Measurements from ENCODE around the gene GANC. TPM values are rescaled to one million over a fixed set of nuclear protein-coding genes. Genes with fewer than 3 reads are reported as not detected.

The GANC gene
- polyA plus RNA-seq, 2 of the 4 experiments (the other 2 are of a cell fraction): 8.0 to 9.4 TPM

DNA sequence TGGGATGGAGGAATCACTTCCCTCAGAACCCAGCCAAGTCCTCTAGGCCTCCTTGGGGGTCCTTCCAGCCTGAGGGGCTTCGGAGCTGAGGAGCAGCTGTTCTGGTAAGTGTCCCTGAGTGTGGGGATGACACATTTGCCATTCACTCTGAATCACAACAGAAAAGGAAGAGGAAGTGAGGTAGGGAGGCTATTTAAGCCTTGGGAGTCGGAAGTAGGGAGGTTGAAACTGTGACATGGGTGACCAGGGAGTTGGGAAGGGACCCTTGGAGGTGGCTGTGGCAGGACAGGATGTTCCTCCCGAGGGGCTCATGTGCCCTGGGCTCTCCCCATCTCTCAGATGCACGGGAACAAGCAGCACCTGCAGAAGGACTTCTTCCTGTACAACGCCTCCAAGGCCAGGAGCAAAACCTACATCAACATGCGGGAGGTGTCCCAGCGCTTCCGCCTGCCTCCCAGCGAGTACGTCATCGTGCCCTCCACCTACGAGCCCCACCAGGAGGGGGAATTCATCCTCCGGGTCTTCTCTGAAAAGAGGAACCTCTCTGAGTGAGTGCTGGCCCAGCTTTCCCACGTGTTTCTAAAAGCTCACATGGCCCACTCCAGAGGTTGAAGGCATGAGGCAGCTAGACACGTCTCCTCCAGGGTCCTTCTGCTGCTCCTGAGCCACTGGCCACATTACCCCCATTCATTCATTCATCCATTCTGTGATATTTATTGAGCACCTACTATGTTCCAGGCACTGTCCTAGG lies 129.6 kb downstream of the GANC start:
- DNase-seq (ENCODE audit: low read depth in 1 of 2, low spot score in 1 of 2) (no peak), ATAC-seq (no peak), FAIRE-seq (no peak)
- no peak for TF ChIP-seq ZC3H11A (IDR thresholded peaks at IDR 0.05)
- TF ChIP-seq, protein P1, sequence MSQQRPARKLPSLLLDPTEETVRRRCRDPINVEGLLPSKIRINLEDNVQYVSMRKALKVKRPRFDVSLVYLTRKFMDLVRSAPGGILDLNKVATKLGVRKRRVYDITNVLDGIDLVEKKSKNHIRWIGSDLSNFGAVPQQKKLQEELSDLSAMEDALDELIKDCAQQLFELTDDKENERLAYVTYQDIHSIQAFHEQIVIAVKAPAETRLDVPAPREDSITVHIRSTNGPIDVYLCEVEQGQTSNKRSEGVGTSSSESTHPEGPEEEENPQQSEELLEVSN (IDR thresholded peaks at IDR 0.05; ENCODE audit: borderline replicate concordance, low read depth): no peak
- TF ChIP-seq, protein P2, sequence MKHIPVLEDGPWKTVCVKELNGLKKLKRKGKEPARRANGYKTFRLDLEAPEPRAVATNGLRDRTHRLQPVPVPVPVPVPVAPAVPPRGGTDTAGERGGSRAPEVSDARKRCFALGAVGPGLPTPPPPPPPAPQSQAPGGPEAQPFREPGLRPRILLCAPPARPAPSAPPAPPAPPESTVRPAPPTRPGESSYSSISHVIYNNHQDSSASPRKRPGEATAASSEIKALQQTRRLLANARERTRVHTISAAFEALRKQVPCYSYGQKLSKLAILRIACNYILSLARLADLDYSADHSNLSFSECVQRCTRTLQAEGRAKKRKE (CRISPR knock-in tag; IDR thresholded peaks at IDR 0.05; ENCODE audit: low read depth): no peak
- TF ChIP-seq EP300 (IDR thresholded peaks at IDR 0.05): no peak
- TF ChIP-seq ESRRA (IDR thresholded peaks at IDR 0.05; ENCODE audit: borderline replicate concordance, low read length): no peak
- Histone ChIP-seq H3K4me3 (no peak overlapping the region), H3K27ac (no peak overlapping the region), H3K9me3 (no peaks in the 10 kb centered on the region), H3K4me2 (no peak overlapping the region), H3K4me1 (no peaks in the 10 kb centered on the region)
- POLR2A ChIA-PET: no interaction called here
- CTCF ChIA-PET: no interaction called here
- WGBS (ENCODE audit: missing lambda C conversion rate): 66% methylated on average over 14 of the region's 15 CpGs

DNA sequence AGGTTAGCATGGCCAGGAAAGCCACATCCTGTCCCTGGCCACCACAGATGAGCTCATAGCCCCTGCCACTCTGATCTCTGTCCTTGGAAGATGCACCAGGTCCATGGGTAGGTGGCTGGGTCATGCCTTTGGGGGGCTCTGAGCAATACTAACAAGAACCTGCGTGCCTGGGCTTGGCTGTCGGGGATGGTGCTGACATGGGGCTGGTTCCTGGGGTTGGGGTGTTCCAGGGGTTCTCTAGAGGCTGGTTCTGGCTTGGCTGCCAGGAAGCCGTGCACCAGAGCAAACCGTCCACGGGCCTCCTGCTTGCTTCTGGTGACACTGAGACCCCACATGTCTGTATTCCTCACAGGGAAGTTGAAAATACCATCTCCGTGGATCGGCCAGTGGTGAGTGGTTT lies 130.4 kb downstream of the GANC start:
- TF ChIP-seq NPAS2 (CRISPR knock-in tag; IDR thresholded peaks at IDR 0.05; ENCODE audit: borderline replicate concordance) (no peak), SREBF2 (IDR thresholded peaks at IDR 0.05) (no peak), RCOR1 (IDR thresholded peaks at IDR 0.05; ENCODE audit: low read depth, low read length) (no peak), NR3C1 (IDR thresholded peaks at IDR 0.05) (no peak), HEYL (CRISPR knock-in tag; IDR thresholded peaks at IDR 0.05) (no peak), FOXS1 (CRISPR knock-in tag; IDR thresholded peaks at IDR 0.05) (no peak), CBX2 (IDR thresholded peaks at IDR 0.05; ENCODE audit: borderline replicate concordance, low read depth) (no peak), CHD2 (IDR thresholded peaks at IDR 0.05; ENCODE audit: low read length, partially characterized antibody) (no peak), ZSCAN20 (CRISPR knock-in tag; IDR thresholded peaks at IDR 0.05) (no peak), NFE2L2 (conservative IDR thresholded peaks at IDR 0.05; ENCODE audit: low read length) (no peak), RFX5 (IDR thresholded peaks at IDR 0.05) (no peak), SMC3 (IDR thresholded peaks at IDR 0.05) (no peak)
- TF ChIP-seq, protein P3, sequence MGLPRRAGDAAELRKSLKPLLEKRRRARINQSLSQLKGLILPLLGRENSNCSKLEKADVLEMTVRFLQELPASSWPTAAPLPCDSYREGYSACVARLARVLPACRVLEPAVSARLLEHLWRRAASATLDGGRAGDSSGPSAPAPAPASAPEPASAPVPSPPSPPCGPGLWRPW (IDR thresholded peaks at IDR 0.05): no peak
- TF ChIP-seq, protein P4, sequence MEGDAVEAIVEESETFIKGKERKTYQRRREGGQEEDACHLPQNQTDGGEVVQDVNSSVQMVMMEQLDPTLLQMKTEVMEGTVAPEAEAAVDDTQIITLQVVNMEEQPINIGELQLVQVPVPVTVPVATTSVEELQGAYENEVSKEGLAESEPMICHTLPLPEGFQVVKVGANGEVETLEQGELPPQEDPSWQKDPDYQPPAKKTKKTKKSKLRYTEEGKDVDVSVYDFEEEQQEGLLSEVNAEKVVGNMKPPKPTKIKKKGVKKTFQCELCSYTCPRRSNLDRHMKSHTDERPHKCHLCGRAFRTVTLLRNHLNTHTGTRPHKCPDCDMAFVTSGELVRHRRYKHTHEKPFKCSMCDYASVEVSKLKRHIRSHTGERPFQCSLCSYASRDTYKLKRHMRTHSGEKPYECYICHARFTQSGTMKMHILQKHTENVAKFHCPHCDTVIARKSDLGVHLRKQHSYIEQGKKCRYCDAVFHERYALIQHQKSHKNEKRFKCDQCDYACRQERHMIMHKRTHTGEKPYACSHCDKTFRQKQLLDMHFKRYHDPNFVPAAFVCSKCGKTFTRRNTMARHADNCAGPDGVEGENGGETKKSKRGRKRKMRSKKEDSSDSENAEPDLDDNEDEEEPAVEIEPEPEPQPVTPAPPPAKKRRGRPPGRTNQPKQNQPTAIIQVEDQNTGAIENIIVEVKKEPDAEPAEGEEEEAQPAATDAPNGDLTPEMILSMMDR (IDR thresholded peaks at IDR 0.05): no peak
- ChIA-PET POLR2A (no interaction called here), CTCF (no interaction called here)
- no peak for ATAC-seq
- no peak for FAIRE-seq
- Histone ChIP-seq H3K4me3 (no peak overlapping the region), H3K9me3 (no peaks in the 10 kb centered on the region), H3K4me1 (no peaks in the 10 kb centered on the region), H3K27ac (no peak overlapping the region), H3K4me2 (no peak overlapping the region)
- WGBS (ENCODE audit: missing lambda C conversion rate): 54% methylated on average over 4 of the region's 7 CpGs
- no peak for DNase-seq (ENCODE audit: low read depth in 1 of 2, low spot score in 1 of 2)

DNA sequence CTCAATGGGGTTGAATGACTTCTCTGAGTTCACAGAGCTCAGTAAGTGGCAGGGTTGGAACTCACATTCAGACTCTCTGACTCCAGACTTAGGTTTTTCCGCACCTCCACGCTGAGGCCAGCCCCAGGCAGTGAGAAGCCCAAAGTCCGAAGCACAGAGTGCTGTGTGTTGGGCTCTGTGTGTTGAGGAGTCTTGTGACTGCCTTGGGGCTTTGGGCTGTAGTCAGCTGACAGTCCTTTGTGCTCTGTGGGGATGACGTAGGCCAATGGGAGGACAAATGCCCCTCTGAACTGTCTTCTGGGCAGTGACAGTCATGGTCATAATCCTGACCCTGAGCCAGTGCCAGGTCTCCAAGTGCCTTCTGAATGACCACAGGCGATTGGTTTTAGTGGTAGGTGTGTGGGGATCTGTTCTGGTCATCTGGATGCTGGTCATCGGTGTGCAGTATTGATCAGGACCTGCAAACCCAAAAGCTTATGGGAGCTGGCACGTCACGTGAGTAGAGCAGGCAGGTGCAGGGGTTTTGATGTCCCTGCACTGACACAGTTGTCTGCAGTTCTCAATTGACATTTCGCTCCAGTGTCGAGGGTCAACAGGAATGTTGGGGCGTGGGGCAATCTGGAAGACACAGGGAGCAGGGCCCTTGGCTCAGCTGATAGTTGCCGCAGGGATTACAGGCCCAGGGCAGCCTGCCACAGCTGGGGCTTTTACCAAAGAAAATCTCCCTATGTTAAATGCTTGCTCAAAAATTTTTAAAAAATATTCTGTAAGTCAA lies 131.6 kb downstream of the GANC start:
- POLR2A ChIA-PET: no interaction called here
- no peak for TF ChIP-seq HOXB13 (CRISPR knock-in tag; IDR thresholded peaks at IDR 0.05; ENCODE audit: low read depth)
- no peak for TF ChIP-seq ZFP36 (IDR thresholded peaks at IDR 0.05; ENCODE audit: borderline replicate concordance, partially characterized antibody)
- no peak for TF ChIP-seq KDM5A (IDR thresholded peaks at IDR 0.05)
- TF ChIP-seq, protein P1 (IDR thresholded peaks at IDR 0.05; ENCODE audit: borderline replicate concordance, low read depth): no peak
- no peak for TF ChIP-seq CHD2 (IDR thresholded peaks at IDR 0.05; ENCODE audit: low read length, partially characterized antibody)
- no peak for TF ChIP-seq JUNB (IDR thresholded peaks at IDR 0.05)
- no peak for TF ChIP-seq BHLHE40 (IDR thresholded peaks at IDR 0.05; ENCODE audit: low read depth, low read length)
- TF ChIP-seq HOXB5 (CRISPR knock-in tag; IDR thresholded peaks at IDR 0.05): no peak
- no peak for FAIRE-seq
- Histone ChIP-seq H3K4me3 (no peak overlapping the region), H3K9me3 (no peaks in the 10 kb centered on the region), H3K4me2 (no peak overlapping the region), H3K27ac (no peak overlapping the region), H3K4me1 (no peaks in the 10 kb centered on the region)
- WGBS (ENCODE audit: missing lambda C conversion rate): 67% methylated on average over 10 of the region's 12 CpGs
- ATAC-seq: no peak; a peak in 1 of 6 replicates
- DNase-seq (ENCODE audit: low read depth in 1 of 2, low spot score in 1 of 2): no peak
- CTCF ChIA-PET: no interaction called here

All from A549 (cell line).